ENCODE measurements around the gene DIAPH3. TPM values are rescaled to one million over a fixed set of nuclear protein-coding genes. Genes with fewer than 3 reads are reported as not detected.

The DIAPH3 gene
- polyA plus RNA-seq, 4 donors, result 10.5 to 16.6 (median 15.3) TPM

GRCh38 chr13:59801107-59801880, 362.4 kb downstream of the DIAPH3 start:
- no peak for DNase-seq (ENCODE audit: low read depth in 4 of 4, low spot score in 3 of 4)

- DNase-seq (ENCODE audit: low read depth in 4 of 4, low spot score in 3 of 4), result no peak
Observed at GRCh38 chr13:59793107-59793506, 370.6 kb downstream of the DIAPH3 start.

- DNase-seq (ENCODE audit: low read depth in 4 of 4, low spot score in 3 of 4), result peak in 1 of 4 donors; percentile 9
Observed at GRCh38 chr13:59790626-59791025, 373.1 kb downstream of the DIAPH3 start.

GRCh38 chr13:59789558-59789957, 374.2 kb downstream of the DIAPH3 start:
- DNase-seq (ENCODE audit: low read depth in 4 of 4, low spot score in 3 of 4), result no peak

- DNase-seq (ENCODE audit: low read depth in 4 of 4, low spot score in 3 of 4), result no peak
Observed at GRCh38 chr13:59787679-59788078, 376.0 kb downstream of the DIAPH3 start.

GRCh38 chr13:59782696-59783095, 381.0 kb downstream of the DIAPH3 start:
- no peak for DNase-seq (ENCODE audit: low read depth in 4 of 4, low spot score in 3 of 4)

GRCh38 chr13:59780058-59780457, 383.7 kb downstream of the DIAPH3 start:
- DNase-seq (ENCODE audit: low read depth in 4 of 4, low spot score in 3 of 4), result no peak

- DNase-seq (ENCODE audit: low read depth in 4 of 4, low spot score in 3 of 4), result no peak
Observed at GRCh38 chr13:59776924-59777690, 386.6 kb downstream of the DIAPH3 start.

GRCh38 chr13:59774491-59774971, 389.2 kb downstream of the DIAPH3 start:
- peak in 1 of 4 donors; percentile 6 for DNase-seq (ENCODE audit: low read depth in 4 of 4, low spot score in 3 of 4)

- no peak for DNase-seq (ENCODE audit: low read depth in 4 of 4, low spot score in 3 of 4)
Observed at GRCh38 chr13:59771272-59771671, 392.5 kb downstream of the DIAPH3 start.

- no peak for DNase-seq (ENCODE audit: low read depth in 4 of 4, low spot score in 3 of 4)
Observed at GRCh38 chr13:59770451-59770850, 393.3 kb downstream of the DIAPH3 start.

- no peak for DNase-seq (ENCODE audit: low read depth in 4 of 4, low spot score in 3 of 4)
Observed at GRCh38 chr13:59766236-59766635, 397.5 kb downstream of the DIAPH3 start.

GRCh38 chr13:59755632-59756290, 408.0 kb downstream of the DIAPH3 start:
- no peak for DNase-seq (ENCODE audit: low read depth in 4 of 4, low spot score in 3 of 4)

GRCh38 chr13:59754411-59754810, 409.3 kb downstream of the DIAPH3 start:
- DNase-seq (ENCODE audit: low read depth in 4 of 4, low spot score in 3 of 4), result no peak

- DNase-seq (ENCODE audit: low read depth in 4 of 4, low spot score in 3 of 4), result peak; percentile 44 to 56 (median 52)
Observed at GRCh38 chr13:59750860-59751259, 412.9 kb downstream of the DIAPH3 start.

- DNase-seq (ENCODE audit: low read depth in 4 of 4, low spot score in 3 of 4), result no peak
Observed at GRCh38 chr13:59748046-59748445, 415.7 kb downstream of the DIAPH3 start.

GRCh38 chr13:59747529-59747928, 416.2 kb downstream of the DIAPH3 start:
- no peak for DNase-seq (ENCODE audit: low read depth in 4 of 4, low spot score in 3 of 4)

- DNase-seq (ENCODE audit: low read depth in 4 of 4, low spot score in 3 of 4), result no peak
Observed at GRCh38 chr13:59746291-59746962, 417.3 kb downstream of the DIAPH3 start.

- peak in 1 of 4 donors; percentile 17 for DNase-seq (ENCODE audit: low read depth in 4 of 4, low spot score in 3 of 4)
Observed at GRCh38 chr13:59745392-59745788, 418.3 kb downstream of the DIAPH3 start.

- DNase-seq (ENCODE audit: low read depth in 4 of 4, low spot score in 3 of 4), result no peak
Observed at GRCh38 chr13:59744747-59745391, 418.9 kb downstream of the DIAPH3 start.

Data from left renal pelvis (tissue), 4 donors.